Caco-2 (cell line): ENCODE measurements around the gene FBXO48. TPM values are rescaled to one million over a fixed set of nuclear protein-coding genes. Genes with fewer than 3 reads are reported as not detected.

Experiments
- BruUV-seq: library from RNA; stranded (reverse); fragments of 400-500 nt; replicated peaks from 2 replicates; lab custom pipeline; 2021; lab: Mats Ljungman, UMichigan
- CTCF ChIA-PET: fragments of 300-600 bp; sonication (Branson Sonifier 250); formaldehyde crosslinking; loops from one replicate; lab custom pipeline; 2022; ENCODE audit warnings: antibody characterized with exemption; lab: Charles Lee
- POLR2A ChIA-PET: fragments of 300-600 bp; sonication (Branson Sonifier 250); formaldehyde crosslinking; loops from one replicate; lab custom pipeline; 2022; ENCODE audit warnings: antibody characterized with exemption; lab: Charles Lee
- DNase-seq, 2 experiments: peaks; one replicate each; pipeline versions ENCODE4 v3.0.0 to v3.0.0-alpha.2; 2020 to 2022
- H3K27me3 ChIP-seq: replicated peaks from 2 replicates; pipeline ENCODE4 v1.6.0; 2011; ENCODE audit warnings: low read length; ENCODE audit not compliant: control insufficient read depth, insufficient read depth
- H3K36me3 ChIP-seq: 2 replicates; pipeline ENCODE4 v1.5.1; 2011; ENCODE audit warnings: low read length; ENCODE audit not compliant: control insufficient read depth, insufficient read depth
- H3K4me1 ChIP-seq: fragments of 250-450 bp; sonication (Bioruptor Pico); 2 replicates; pipeline ENCODE4 v1.5.1; 2020; ENCODE audit warnings: mild to moderate bottlenecking
- H3K4me3 ChIP-seq: 2 replicates; pipeline ENCODE4 v1.5.1; 2011; ENCODE audit warnings: low read depth, mild to moderate bottlenecking, control low read depth, low read length
- H3K9me3 ChIP-seq: fragments of 250-450 bp; sonication (Bioruptor Pico); 2 replicates; pipeline ENCODE4 v1.5.1; 2020; ENCODE audit warnings: mild to moderate bottlenecking, moderate library complexity
- H3K27ac Mint-ChIP-seq: one replicate; pipeline ENCODE4 v1.8.0; 2022; ENCODE audit warnings: mixed read lengths; ENCODE audit not compliant: unreplicated experiment
- H3K27me3 Mint-ChIP-seq: one replicate; pipeline ENCODE4 v1.8.0; 2022; ENCODE audit warnings: mixed read lengths; ENCODE audit not compliant: insufficient read depth, unreplicated experiment
- H3K36me3 Mint-ChIP-seq: one replicate; pipeline ENCODE4 v1.8.0; 2022; ENCODE audit warnings: mild to moderate bottlenecking, mixed read lengths; ENCODE audit not compliant: insufficient read depth, unreplicated experiment
- H3K4me1 Mint-ChIP-seq: one replicate; pipeline ENCODE4 v1.8.0; 2022; ENCODE audit warnings: low read depth, mixed read lengths; ENCODE audit not compliant: unreplicated experiment
- H3K4me3 Mint-ChIP-seq: one replicate; pipeline ENCODE4 v1.8.0; 2022; ENCODE audit warnings: mild to moderate bottlenecking, moderate library complexity, mixed read lengths; ENCODE audit not compliant: unreplicated experiment
- H3K9me3 Mint-ChIP-seq: one replicate; pipeline ENCODE4 v1.8.0; 2022; ENCODE audit warnings: mixed read lengths; ENCODE audit not compliant: unreplicated experiment
- intact Hi-C: fragments of 100-400 bp; cut with micrococcal nuclease; formaldehyde crosslinking; loops from one replicate; pipeline ENCODE4 v1.10.0; 2022; ENCODE audit not compliant: unreplicated experiment
- total RNA-seq: library from RNA; stranded (reverse); gene quantifications from 2 replicates; pipeline ENCODE4 v1.2.3, GENCODE V29; 2022
- TF ChIP-seq, protein P1 (sequence below), 2 experiments: fragments of 200-600 bp in 1 of 2; IDR thresholded peaks; 1 replicate in 1 of 2; 2 replicates in 1 of 2; pipeline versions ENCODE4 v1.5.1 to v1.8.0; 2011 to 2022; ENCODE audit warnings: antibody characterized with exemption in 1 of 2, control low read depth in 1 of 2, inconsistent platforms in 1 of 2, low read depth in 1 of 2, low read length in 1 of 2, mild to moderate bottlenecking in 1 of 2, moderate library complexity in 1 of 2; ENCODE audit not compliant: insufficient read depth in 1 of 2, severe bottlenecking in 1 of 2, unreplicated experiment in 1 of 2

FBXO48 gene
- total RNA-seq, 1 experiment from 2014 or later: 1.2 TPM

DNA sequence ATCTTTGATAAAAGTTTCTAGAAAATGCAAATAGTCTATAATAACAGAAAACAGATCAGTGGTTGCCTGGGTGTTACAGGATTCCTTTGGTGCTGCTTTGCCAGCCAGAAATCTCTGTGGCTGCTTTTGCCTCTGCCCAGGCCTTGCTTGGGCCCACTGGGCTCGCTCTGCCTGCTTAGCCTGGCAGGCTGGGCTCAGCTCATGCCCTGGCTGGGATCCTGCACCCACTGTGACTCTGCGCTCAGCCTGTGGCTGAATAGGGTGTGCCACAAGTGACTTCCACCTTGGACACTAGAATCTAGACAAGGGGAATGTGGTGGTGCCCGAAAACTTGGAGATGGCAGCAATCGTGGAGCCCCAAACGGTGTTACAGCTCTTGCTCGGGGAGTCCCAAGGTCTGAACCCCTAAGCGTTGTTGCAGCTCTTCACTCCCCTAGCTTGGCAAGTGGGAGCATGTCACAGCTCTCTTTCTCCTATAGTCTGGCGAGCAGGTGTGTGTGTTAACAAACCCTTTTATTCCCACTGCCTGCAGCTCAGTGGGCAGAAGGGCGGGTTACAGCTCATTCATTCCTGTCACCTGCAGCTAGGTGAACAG lies 50.9 kb downstream of the FBXO48 start:
- intact Hi-C loops: no loop called here
- TF ChIP-seq, protein P1, sequence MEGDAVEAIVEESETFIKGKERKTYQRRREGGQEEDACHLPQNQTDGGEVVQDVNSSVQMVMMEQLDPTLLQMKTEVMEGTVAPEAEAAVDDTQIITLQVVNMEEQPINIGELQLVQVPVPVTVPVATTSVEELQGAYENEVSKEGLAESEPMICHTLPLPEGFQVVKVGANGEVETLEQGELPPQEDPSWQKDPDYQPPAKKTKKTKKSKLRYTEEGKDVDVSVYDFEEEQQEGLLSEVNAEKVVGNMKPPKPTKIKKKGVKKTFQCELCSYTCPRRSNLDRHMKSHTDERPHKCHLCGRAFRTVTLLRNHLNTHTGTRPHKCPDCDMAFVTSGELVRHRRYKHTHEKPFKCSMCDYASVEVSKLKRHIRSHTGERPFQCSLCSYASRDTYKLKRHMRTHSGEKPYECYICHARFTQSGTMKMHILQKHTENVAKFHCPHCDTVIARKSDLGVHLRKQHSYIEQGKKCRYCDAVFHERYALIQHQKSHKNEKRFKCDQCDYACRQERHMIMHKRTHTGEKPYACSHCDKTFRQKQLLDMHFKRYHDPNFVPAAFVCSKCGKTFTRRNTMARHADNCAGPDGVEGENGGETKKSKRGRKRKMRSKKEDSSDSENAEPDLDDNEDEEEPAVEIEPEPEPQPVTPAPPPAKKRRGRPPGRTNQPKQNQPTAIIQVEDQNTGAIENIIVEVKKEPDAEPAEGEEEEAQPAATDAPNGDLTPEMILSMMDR (IDR thresholded peaks at IDR 0.05; ENCODE audit: insufficient read depth in 1 of 2, low read depth in 1 of 2, low read length in 1 of 2, severe bottlenecking in 1 of 2, unreplicated experiment in 1 of 2): no peak
- H3K27me3 Mint-ChIP-seq: peaks cover 9% of the 10 kb centered on the region
- H3K4me1 Mint-ChIP-seq: no peaks in the 10 kb centered on the region
- Histone ChIP-seq H3K27me3 (no peaks in the 10 kb centered on the region; the same call in 1 of the 2 replicates), H3K4me3 (no peak overlapping the region), H3K36me3 (no peaks in the 10 kb centered on the region), H3K4me1 (no peaks in the 10 kb centered on the region), H3K9me3 (no peaks in the 10 kb centered on the region)
- H3K27ac Mint-ChIP-seq: no peak overlapping the region
- no TSS peak for BruUV-seq
- CTCF ChIA-PET: no interaction called here
- H3K36me3 Mint-ChIP-seq: no peaks in the 10 kb centered on the region
- no peaks in the 10 kb centered on the region for H3K9me3 Mint-ChIP-seq
- no peak for DNase-seq
- POLR2A ChIA-PET: no interaction called here
- H3K4me3 Mint-ChIP-seq: no peak overlapping the region

DNA sequence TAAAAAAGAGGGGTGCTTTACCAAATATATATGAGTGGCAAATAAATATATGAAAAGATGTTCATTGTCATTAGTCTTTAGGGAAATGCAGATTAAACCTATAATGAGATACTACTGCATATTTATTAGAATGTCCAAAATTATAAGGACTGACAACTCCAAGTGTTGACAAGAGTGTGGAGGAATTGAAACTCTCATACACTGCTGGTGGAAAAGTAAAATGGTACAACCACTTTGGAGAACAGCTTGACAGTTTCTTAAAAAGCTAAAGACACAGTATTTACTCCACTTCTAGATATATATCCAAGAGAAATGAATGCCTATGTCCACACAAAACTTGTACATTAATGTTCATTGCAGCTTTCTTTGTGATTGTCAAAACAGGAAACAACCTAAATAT lies 51.6 kb downstream of the FBXO48 start:
- intact Hi-C loops: no loop called here
- BruUV-seq: no TSS peak
- Histone ChIP-seq H3K4me1 (no peaks in the 10 kb centered on the region), H3K27me3 (no peaks in the 10 kb centered on the region; the same call in 1 of the 2 replicates), H3K36me3 (no peaks in the 10 kb centered on the region), H3K4me3 (no peak overlapping the region), H3K9me3 (no peaks in the 10 kb centered on the region)
- TF ChIP-seq, protein P1 (IDR thresholded peaks at IDR 0.05; ENCODE audit: insufficient read depth in 1 of 2, low read depth in 1 of 2, low read length in 1 of 2, severe bottlenecking in 1 of 2, unreplicated experiment in 1 of 2): no peak
- Mint-ChIP-seq H3K4me1 (no peaks in the 10 kb centered on the region), H3K27me3 (peaks cover 9% of the 10 kb centered on the region), H3K36me3 (no peaks in the 10 kb centered on the region), H3K27ac (no peak overlapping the region), H3K4me3 (no peak overlapping the region), H3K9me3 (no peaks in the 10 kb centered on the region)
- ChIA-PET POLR2A (no interaction called here), CTCF (no interaction called here)
- DNase-seq: no peak

DNA sequence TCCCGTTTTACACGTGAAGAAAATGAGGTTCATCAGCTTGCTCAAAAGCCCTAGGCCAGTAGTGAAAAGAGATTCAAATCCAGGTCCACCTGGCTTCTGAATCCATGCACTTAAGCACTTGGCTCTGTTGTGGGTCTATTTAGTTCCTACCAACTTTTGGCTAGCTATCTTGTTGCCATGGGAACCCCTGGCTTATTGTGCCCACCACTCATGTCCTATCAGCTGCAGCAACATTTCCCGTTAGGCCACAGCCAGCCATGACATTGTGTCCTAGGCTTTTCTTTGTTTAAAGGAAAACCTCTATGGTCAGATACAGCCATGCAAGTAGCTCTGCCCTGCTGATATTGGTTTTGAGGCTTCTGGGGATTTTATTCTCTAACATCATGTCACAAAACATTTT lies 52.2 kb downstream of the FBXO48 start:
- no peaks in the 10 kb centered on the region; the same call in 1 of the 2 replicates for H3K27me3 ChIP-seq
- H3K36me3 ChIP-seq: no peaks in the 10 kb centered on the region
- peaks cover 14% of the 10 kb centered on the region for H3K27me3 Mint-ChIP-seq
- H3K27ac Mint-ChIP-seq: no peak overlapping the region
- H3K9me3 ChIP-seq: no peaks in the 10 kb centered on the region
- H3K4me1 Mint-ChIP-seq: no peaks in the 10 kb centered on the region
- no peak overlapping the region for H3K4me3 Mint-ChIP-seq
- H3K4me1 ChIP-seq: no peaks in the 10 kb centered on the region
- POLR2A ChIA-PET: no interaction called here
- TF ChIP-seq, protein P1 (IDR thresholded peaks at IDR 0.05; ENCODE audit: insufficient read depth in 1 of 2, low read depth in 1 of 2, low read length in 1 of 2, severe bottlenecking in 1 of 2, unreplicated experiment in 1 of 2): no peak
- CTCF ChIA-PET: no interaction called here
- BruUV-seq: no TSS peak
- H3K36me3 Mint-ChIP-seq: no peaks in the 10 kb centered on the region
- H3K9me3 Mint-ChIP-seq: no peaks in the 10 kb centered on the region
- intact Hi-C loops: no loop called here
- no peak for DNase-seq
- H3K4me3 ChIP-seq: no peak overlapping the region
